ENCODE results near the gene KCNIP3. TPM values are rescaled to one million over a fixed set of nuclear protein-coding genes. Genes with fewer than 3 reads are reported as not detected.
A peak's percentile ranks its signal among the peaks of the same experiment; 100 is the strongest.

KCNIP3 gene
- total and polyA plus RNA-seq, 8 donors: 3.5 to 7.5 (median 3.6) TPM

DNA sequence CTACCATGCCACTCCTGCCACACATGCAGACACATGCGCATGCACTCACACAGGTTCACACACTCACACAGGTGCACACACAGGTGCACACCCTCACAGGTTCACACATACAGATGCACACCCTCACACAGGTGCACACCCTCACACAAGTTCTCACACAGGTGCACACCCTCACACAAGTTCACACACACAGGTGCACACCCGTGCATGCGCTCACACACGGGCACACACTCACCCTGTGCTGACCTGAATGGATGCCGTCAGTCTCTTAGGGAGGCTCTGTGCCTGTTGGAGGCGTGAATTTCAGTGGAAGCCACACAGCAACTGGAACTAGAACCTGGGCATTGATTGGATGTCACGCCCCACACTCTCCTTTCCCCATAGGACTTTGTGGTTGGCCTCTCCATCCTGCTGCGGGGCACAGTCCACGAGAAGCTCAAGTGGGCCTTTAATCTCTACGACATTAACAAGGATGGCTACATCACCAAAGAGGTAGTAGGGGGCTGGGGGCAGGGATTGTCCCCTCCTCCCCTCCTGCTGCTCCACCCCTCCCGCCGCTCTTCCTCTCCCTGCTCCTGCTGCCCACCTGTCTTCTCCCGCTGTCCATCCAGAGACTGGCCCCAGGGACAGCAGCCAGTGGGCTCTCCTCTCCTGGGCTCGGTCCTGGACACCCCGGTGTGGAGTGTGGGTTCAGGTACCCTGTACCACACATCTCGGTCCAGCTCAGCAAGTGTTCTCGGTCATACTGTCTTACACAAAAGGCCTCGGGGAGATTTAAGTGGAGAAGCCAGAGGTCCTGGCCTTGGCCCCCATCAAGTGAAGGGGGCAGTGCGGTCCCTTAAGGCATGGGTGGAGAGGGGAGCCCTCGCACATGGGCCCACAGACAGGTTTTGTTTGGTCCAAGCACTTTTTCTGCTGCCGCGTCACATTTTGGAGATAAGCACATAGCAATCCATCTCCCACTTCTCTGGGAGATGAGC lies 84.4 kb downstream of the KCNIP3 start:
- Histone ChIP-seq H3K36me3 (no peaks in the 10 kb centered on the region), H3K27ac (no peak overlapping the region), H3K27me3 (no peaks in the 10 kb centered on the region), H3K4me3 (no peak overlapping the region), H3K9me3 (no peaks in the 10 kb centered on the region), H3K4me1 (no peaks in the 10 kb centered on the region)
- WGBS, 2 donors: 80 to 87% methylated on average over 20 to 21 of the region's 22 CpGs
- FAIRE-seq (no peak), DNase-seq (peak in 1 of 6 donors; percentile 5), ATAC-seq (no peak)
- TF ChIP-seq CTCF (IDR thresholded peaks at IDR 0.05): no peak
- intact Hi-C loops (cut with DNase I): no loop called here

- no peaks in the 10 kb centered on the region for H3K36me3 ChIP-seq
- ATAC-seq: no peak
- H3K9me3 ChIP-seq: no peaks in the 10 kb centered on the region
- WGBS, 2 donors: 90 to 91% methylated on average over 20 of the region's 20 CpGs
- no peaks in the 10 kb centered on the region for H3K4me1 ChIP-seq
- no peak overlapping the region for H3K27ac ChIP-seq
- no peak for TF ChIP-seq CTCF (IDR thresholded peaks at IDR 0.05)
- no peak for FAIRE-seq
- intact Hi-C loops (cut with DNase I): no loop called here
- DNase-seq: peak in 2 of 6 donors; percentile 4 to 60
- no peak overlapping the region for H3K4me3 ChIP-seq
- H3K27me3 ChIP-seq: no peaks in the 10 kb centered on the region
Measured at GRCh38 chr2:95382192-95382591, 85.0 kb downstream of the KCNIP3 start.

GRCh38 chr2:95382686-95383634 lies 85.8 kb downstream of the KCNIP3 start:
- intact Hi-C loops (cut with DNase I): no loop called here

DNA sequence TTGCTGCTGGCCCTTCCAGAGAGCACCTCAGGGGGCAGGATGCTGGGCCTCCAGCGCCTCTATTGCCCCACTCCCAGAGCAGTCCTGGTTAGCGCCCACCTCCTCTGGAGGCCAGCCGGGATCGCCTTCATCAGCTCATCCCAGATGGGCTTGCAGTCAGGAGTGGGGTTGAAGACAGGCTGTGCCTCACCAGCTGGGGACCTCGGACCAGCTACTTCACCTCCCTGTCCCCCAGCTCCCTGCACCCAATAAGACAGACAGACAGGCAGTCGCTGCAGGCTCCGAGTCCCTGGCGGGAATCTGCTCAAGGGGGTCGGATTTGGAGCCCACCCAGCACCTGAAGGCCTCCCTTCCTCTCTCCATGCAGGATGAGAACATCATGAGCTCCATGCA lies 86.5 kb downstream of the KCNIP3 start:
- no peak for FAIRE-seq
- Histone ChIP-seq H3K9me3 (no peaks in the 10 kb centered on the region), H3K4me1 (no peaks in the 10 kb centered on the region), H3K27ac (no peak overlapping the region), H3K36me3 (no peaks in the 10 kb centered on the region), H3K4me3 (no peak overlapping the region), H3K27me3 (no peaks in the 10 kb centered on the region)
- peak in 3 of 6 donors; percentile 3 to 44 (median 8) for DNase-seq
- ATAC-seq: no peak
- WGBS, 2 donors: 89 to 90% methylated on average over 9 of the region's 9 CpGs
- TF ChIP-seq CTCF (IDR thresholded peaks at IDR 0.05): no peak
- intact Hi-C loops (cut with DNase I): no loop called here

More at GRCh38 chr2:95382686-95383634, 85.8 kb downstream of the KCNIP3 start:
- DNase-seq: peak in 3 of 6 donors; percentile 7 to 62 (median 9)
- WGBS, 2 donors: 78 to 90% methylated on average over 13 to 14 of the region's 14 CpGs
- H3K4me1 ChIP-seq: no peaks in the 10 kb centered on the region
- no peaks in the 10 kb centered on the region for H3K36me3 ChIP-seq
- no peak overlapping the region for H3K4me3 ChIP-seq
- H3K9me3 ChIP-seq: no peaks in the 10 kb centered on the region
- no peaks in the 10 kb centered on the region for H3K27me3 ChIP-seq
- FAIRE-seq: no peak
- no peak for ATAC-seq
- TF ChIP-seq CTCF (IDR thresholded peaks at IDR 0.05): no peak
- H3K27ac ChIP-seq: no peak overlapping the region

All from pancreas (tissue), 10 donors.